Cardiac muscle cell (in vitro differentiated cells and primary cell): ENCODE results near the gene CENPP. TPM values are rescaled to one million over a fixed set of nuclear protein-coding genes. Genes with fewer than 3 reads are reported as not detected.

Experiments used
- DNase-seq, 2 donors: peaks; one replicate each; pipeline versions ENCODE4 v3.0.0 to v3.0.0-alpha.2; 2010 to 2017; ENCODE audit warnings: low read depth in 1 of 2, low spot score in 1 of 2
- H3K27ac ChIP-seq: fragments of 200-600 bp; sonication (generic); 2 replicates; pipeline ENCODE4 v1.5.1; 2016
- H3K27me3 ChIP-seq: fragments of 200-600 bp; sonication (generic); 2 replicates; pipeline ENCODE4 v1.6.0; 2016; ENCODE audit warnings: control low read depth
- H3K36me3 ChIP-seq: fragments of 200-600 bp; sonication (generic); 2 replicates; pipeline ENCODE4 v1.5.1; 2016; ENCODE audit warnings: control low read depth
- H3K4me1 ChIP-seq: fragments of 200-600 bp; sonication (generic); 2 replicates; pipeline ENCODE4 v1.8.1; 2017; ENCODE audit warnings: low read depth, mild to moderate bottlenecking, mixed run types
- H3K4me3 ChIP-seq: fragments of 200-600 bp; sonication (generic); 2 replicates; pipeline ENCODE4 v1.5.1; 2016; ENCODE audit warnings: mild to moderate bottlenecking
- H3K9me3 ChIP-seq: fragments of 200-600 bp; sonication (generic); 2 replicates; pipeline ENCODE4 v1.5.1; 2017; ENCODE audit warnings: low read depth, mild to moderate bottlenecking, control low read depth
- polyA plus RNA-seq: library from polyadenylated mRNA; unstranded; fragments of >200 nt; fragmentation: Nextera tagmentation; extraction: Ambion mirVana; gene quantifications from 2 replicates; pipeline ENCODE4 v1.2.1, GENCODE V29; 2016
- total RNA-seq: library from RNA; depleted of rRNA; stranded (reverse); fragments of >200 nt; gene quantifications from 2 replicates; pipeline ENCODE4 v1.2.3, GENCODE V29; 2016
- TF ChIP-seq, protein P1 (sequence below): IDR thresholded peaks from 2 replicates; pipeline ENCODE4 v1.5.1; 2012; ENCODE audit warnings: low read depth, mild to moderate bottlenecking, low read length

CENPP gene
- total and polyA plus RNA-seq, 2 experiments from 2014 or later: 1.6 to 5.0 TPM

- H3K27me3 ChIP-seq: no peaks in the 10 kb centered on the region
- DNase-seq: no peak
- H3K36me3 ChIP-seq: no peaks in the 10 kb centered on the region
- TF ChIP-seq, protein P1, sequence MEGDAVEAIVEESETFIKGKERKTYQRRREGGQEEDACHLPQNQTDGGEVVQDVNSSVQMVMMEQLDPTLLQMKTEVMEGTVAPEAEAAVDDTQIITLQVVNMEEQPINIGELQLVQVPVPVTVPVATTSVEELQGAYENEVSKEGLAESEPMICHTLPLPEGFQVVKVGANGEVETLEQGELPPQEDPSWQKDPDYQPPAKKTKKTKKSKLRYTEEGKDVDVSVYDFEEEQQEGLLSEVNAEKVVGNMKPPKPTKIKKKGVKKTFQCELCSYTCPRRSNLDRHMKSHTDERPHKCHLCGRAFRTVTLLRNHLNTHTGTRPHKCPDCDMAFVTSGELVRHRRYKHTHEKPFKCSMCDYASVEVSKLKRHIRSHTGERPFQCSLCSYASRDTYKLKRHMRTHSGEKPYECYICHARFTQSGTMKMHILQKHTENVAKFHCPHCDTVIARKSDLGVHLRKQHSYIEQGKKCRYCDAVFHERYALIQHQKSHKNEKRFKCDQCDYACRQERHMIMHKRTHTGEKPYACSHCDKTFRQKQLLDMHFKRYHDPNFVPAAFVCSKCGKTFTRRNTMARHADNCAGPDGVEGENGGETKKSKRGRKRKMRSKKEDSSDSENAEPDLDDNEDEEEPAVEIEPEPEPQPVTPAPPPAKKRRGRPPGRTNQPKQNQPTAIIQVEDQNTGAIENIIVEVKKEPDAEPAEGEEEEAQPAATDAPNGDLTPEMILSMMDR: no peak
- H3K4me3 ChIP-seq: no peak overlapping the region
- no peak overlapping the region for H3K27ac ChIP-seq
- no peaks in the 10 kb centered on the region for H3K9me3 ChIP-seq
- H3K4me1 ChIP-seq: no peaks in the 10 kb centered on the region
Observed at GRCh38 chr9:92432972-92433548, 107.3 kb downstream of the CENPP start.

DNA sequence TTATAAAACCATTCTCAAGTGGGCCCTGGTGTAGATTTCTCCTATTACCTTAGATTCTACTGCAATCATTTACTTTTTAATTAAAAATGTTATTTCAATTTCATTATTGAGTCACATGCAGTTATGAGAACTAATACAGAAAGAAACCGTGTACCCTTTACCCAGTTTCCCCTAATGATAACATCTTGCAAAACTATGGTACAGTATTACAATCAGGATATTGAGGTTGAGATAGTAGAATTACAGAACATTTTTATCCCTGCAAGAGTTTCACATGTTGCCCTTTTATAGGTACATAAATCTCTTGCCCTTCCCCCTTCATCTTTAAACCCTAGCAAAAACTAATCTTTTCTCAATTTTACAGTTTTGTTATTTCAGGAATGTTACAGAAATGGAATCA is 109.5 kb downstream of the CENPP start:
- DNase-seq: no peak
- TF ChIP-seq, protein P1: no peak
- Histone ChIP-seq H3K27me3 (no peaks in the 10 kb centered on the region), H3K4me3 (no peak overlapping the region), H3K27ac (no peak overlapping the region), H3K4me1 (no peaks in the 10 kb centered on the region), H3K36me3 (no peaks in the 10 kb centered on the region), H3K9me3 (no peaks in the 10 kb centered on the region)

DNA sequence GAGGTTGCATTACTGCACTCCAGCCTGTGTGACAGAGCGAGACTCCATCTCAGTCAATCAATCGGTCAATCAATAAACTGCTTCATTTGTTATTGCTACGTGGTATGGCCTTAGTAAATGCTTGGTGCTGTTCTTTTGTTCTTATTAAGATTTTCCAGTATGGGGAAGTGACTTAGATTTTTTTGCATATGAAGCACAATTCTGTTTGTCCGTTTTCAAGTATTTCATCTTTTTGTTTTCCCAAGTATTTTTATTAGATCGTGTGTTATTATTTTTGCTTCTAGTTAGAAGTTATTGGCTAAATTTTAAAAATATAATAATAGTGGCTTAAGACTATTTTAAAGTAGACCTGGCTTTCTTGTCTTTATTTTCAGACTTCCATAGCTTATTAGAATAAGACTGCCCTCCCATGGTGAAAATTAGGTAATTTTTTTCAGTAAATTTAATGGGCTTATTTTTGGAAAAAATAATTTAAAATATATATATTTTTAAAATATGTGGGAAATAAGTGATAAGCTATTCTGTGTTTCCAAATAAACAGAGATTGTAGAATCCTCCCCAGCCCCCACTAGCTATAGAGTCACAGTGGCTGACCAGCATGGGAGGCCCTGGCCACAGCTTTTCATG is 113.3 kb downstream of the CENPP start:
- TF ChIP-seq, protein P1: peak; percentile 23
- Histone ChIP-seq H3K27me3 (no peaks in the 10 kb centered on the region), H3K4me3 (no peak overlapping the region), H3K27ac (no peak overlapping the region), H3K9me3 (no peaks in the 10 kb centered on the region), H3K36me3 (no peaks in the 10 kb centered on the region), H3K4me1 (no peaks in the 10 kb centered on the region)
- peak in 1 of 2 donors; percentile 55 for DNase-seq

GRCh38 chr9:92439921-92440750 is 114.4 kb downstream of the CENPP start:
- Histone ChIP-seq H3K4me3 (no peak overlapping the region), H3K27me3 (no peaks in the 10 kb centered on the region), H3K36me3 (no peaks in the 10 kb centered on the region), H3K27ac (no peak overlapping the region), H3K4me1 (no peaks in the 10 kb centered on the region), H3K9me3 (no peaks in the 10 kb centered on the region)
- DNase-seq: peak in 1 of 2 donors; percentile 18
- TF ChIP-seq, protein P1: no peak

GRCh38 chr9:92440751-92441046 is 114.9 kb downstream of the CENPP start:
- TF ChIP-seq, protein P1: no peak
- Histone ChIP-seq H3K4me3 (no peak overlapping the region), H3K27me3 (no peaks in the 10 kb centered on the region), H3K4me1 (no peaks in the 10 kb centered on the region), H3K9me3 (no peaks in the 10 kb centered on the region), H3K36me3 (no peaks in the 10 kb centered on the region), H3K27ac (no peak overlapping the region)
- no peak for DNase-seq
